HepG2 (cell line): ENCODE measurements around the gene CBR4. TPM values are rescaled to one million over a fixed set of nuclear protein-coding genes. Genes with fewer than 3 reads are reported as not detected.

ENCODE experiments used
- ATAC-seq: fragments of 200-7000 bp; cut with Tn5 transposase; 3 replicates; pipeline ENCODE4 v1.9.1; 2020; ENCODE audit warnings: mild to moderate bottlenecking, moderate library complexity
- BruUV-seq: library from RNA; stranded (reverse); fragments of 400-500 nt; replicated peaks from 2 replicates; lab custom pipeline; 2021; lab: Mats Ljungman, UMichigan
- CTCF ChIA-PET: fragments of 300-600 bp; formaldehyde crosslinking; extraction: SDS; loops from one replicate; lab custom pipeline; 2021; ENCODE audit warnings: low total read pairs, inconsistent platforms, low intra/inter-chr PET ratio; lab: Yijun Ruan, JAX
- POLR2A ChIA-PET: fragments of 350-600 bp; sonication (Branson Sonifier 250); formaldehyde crosslinking; loops from one replicate; lab custom pipeline; 2020; ENCODE audit warnings: antibody characterized with exemption, inconsistent platforms; lab: Yijun Ruan, JAX
- DNase-seq: peaks from one replicate; pipeline ENCODE4 v3.0.0-alpha.2; 2015; ENCODE audit warnings: low spot score
- FAIRE-seq: peaks from 3 replicates; lab custom pipeline; 2011; peaks lifted over from hg19 to GRCh38; lab: Jason Lieb, UNC
- H2AFZ ChIP-seq: one replicate; pipeline ENCODE4 v1.6.1; 2011; ENCODE audit warnings: low read length, inconsistent platforms
- H3K27ac ChIP-seq: fragments of 300-600 bp; 3 replicates; pipeline ENCODE4 v1.8.0; 2011; ENCODE audit warnings: mixed run types, mild to moderate bottlenecking, mixed read lengths, low read length, inconsistent platforms; ENCODE audit not compliant: insufficient read depth; ENCODE audit errors: extremely low read length
- H3K27me3 ChIP-seq, 2 experiments: fragments of 200-600 bp in 1 of 2; 2 replicates in 1 of 2; 3 replicates in 1 of 2; pipeline versions ENCODE4 v1.6.0 to v1.8.0; 2011; ENCODE audit warnings: low read length in 2 of 2, mild to moderate bottlenecking in 2 of 2, moderate library complexity in 2 of 2, inconsistent platforms in 1 of 2; ENCODE audit not compliant: insufficient read depth in 2 of 2, control insufficient read depth in 1 of 2
- H3K36me3 ChIP-seq, 2 experiments: fragments of 200-600 bp in 1 of 2; replicated peaks in 1 of 2; 2 replicates in 1 of 2; 3 replicates in 1 of 2; pipeline versions ENCODE4 v1.5.1 to v1.8.0; 2011; ENCODE audit warnings: low read length in 2 of 2, inconsistent platforms in 1 of 2; ENCODE audit not compliant: insufficient read depth in 2 of 2, control insufficient read depth in 1 of 2
- H3K4me1 ChIP-seq: 2 replicates; pipeline ENCODE4 v1.5.1; 2012; ENCODE audit warnings: low read length, inconsistent platforms; ENCODE audit not compliant: insufficient read depth
- H3K4me2 ChIP-seq: 2 replicates; pipeline ENCODE4 v1.6.0; 2011; ENCODE audit warnings: low read depth, low read length, inconsistent platforms
- H3K4me3 ChIP-seq, 3 experiments: fragments of 200-600 bp in 1 of 3; sonication (generic), shearing (Covaris generic) in 1 of 3; replicated peaks in 1 of 3; 2 replicates each; pipeline ENCODE4 v1.5.1; 2011 to 2016; ENCODE audit warnings: low read length in 3 of 3, inconsistent platforms in 2 of 3, low read depth in 2 of 3, mild to moderate bottlenecking in 2 of 3, control low read depth in 1 of 3, mixed read lengths in 1 of 3; ENCODE audit not compliant: insufficient read depth in 1 of 3
- H3K79me2 ChIP-seq: one replicate; pipeline ENCODE4 v1.6.1; 2011; ENCODE audit warnings: low read length, inconsistent platforms; ENCODE audit not compliant: insufficient read depth
- H3K9ac ChIP-seq: 2 replicates; pipeline ENCODE4 v1.6.0; 2011; ENCODE audit warnings: mild to moderate bottlenecking, low read depth, low read length, inconsistent platforms; ENCODE audit not compliant: insufficient read depth
- H3K9me3 ChIP-seq: 2 replicates; pipeline ENCODE4 v1.5.1; 2012; ENCODE audit warnings: mild to moderate bottlenecking, low read length
- H4K20me1 ChIP-seq: 2 replicates; pipeline ENCODE4 v1.6.0; 2011; ENCODE audit warnings: inconsistent platforms, mild to moderate bottlenecking, low read length, moderate library complexity; ENCODE audit not compliant: insufficient read depth
- BCL6 ChIP-seq: IDR thresholded peaks from 2 replicates; pipeline ENCODE4 v1.6.1; 2016; ENCODE audit warnings: missing genetic modification reagents, missing compliant biosample characterization
- CC2D1A ChIP-seq: sonication (generic); formaldehyde crosslinking; IDR thresholded peaks from 2 replicates; pipeline ENCODE4 v1.8.1; 2023; ENCODE audit warnings: mild to moderate bottlenecking, missing genetic modification reagents
- DMAP1 ChIP-seq: IDR thresholded peaks from 2 replicates; pipeline ENCODE4 v1.6.1; 2016
- GLI4 ChIP-seq: sonication (generic); formaldehyde crosslinking; IDR thresholded peaks from 2 replicates; pipeline ENCODE4 v1.5.1; 2020; ENCODE audit warnings: missing genetic modification reagents, mild to moderate bottlenecking, moderate library complexity, borderline replicate concordance
- IRX3 ChIP-seq: sonication (generic); formaldehyde crosslinking; IDR thresholded peaks from 2 replicates; pipeline ENCODE4 v1.8.1; 2023; ENCODE audit warnings: mild to moderate bottlenecking, low read depth, missing genetic modification reagents, borderline replicate concordance
- KLF9 ChIP-seq: IDR thresholded peaks from 2 replicates; pipeline ENCODE4 v1.6.1; 2016; ENCODE audit warnings: low read depth
- RXRB ChIP-seq: IDR thresholded peaks from 2 replicates; pipeline ENCODE4 v1.6.1; 2016; ENCODE audit warnings: borderline replicate concordance, missing genetic modification reagents, missing compliant biosample characterization
- ZNF562 ChIP-seq: sonication (generic); formaldehyde crosslinking; IDR thresholded peaks from 2 replicates; pipeline ENCODE4 v1.8.0; 2022; ENCODE audit warnings: missing genetic modification reagents, borderline replicate concordance
- ZSCAN25 ChIP-seq: sonication (generic); formaldehyde crosslinking; IDR thresholded peaks from 2 replicates; pipeline ENCODE4 v1.8.0; 2022; ENCODE audit warnings: mild to moderate bottlenecking, missing genetic modification reagents
- WGBS: methylation state at CpG from one replicate; pipeline ENCODE4 v1.1.6; 2017; ENCODE audit warnings: low lambda C conversion rate; 5-methylcytosine and 5-hydroxymethylcytosine counted together
- in situ Hi-C: cut with HindIII; loops from 2 replicates; pipeline ENCODE4 v1.10.0; 2017; ENCODE audit warnings: low pct_unique_long_range_greater_than_20kb; ENCODE audit not compliant: extremely low pct_ligation_motif_present
- intact Hi-C: fragments of 100-400 bp; cut with micrococcal nuclease; formaldehyde crosslinking; loops from one replicate; pipeline ENCODE4 v1.10.0; 2022; ENCODE audit not compliant: unreplicated experiment
- polyA plus RNA-seq, 8 experiments: library from polyadenylated mRNA; depleted of rRNA in 3 of 8; stranded (reverse) in 7 of 8; unstranded in 1 of 8; fragments of >200 nt; fragmentation: Illumina TruSeq in 4 of 8; extraction: Trizol in 4 of 8; gene quantifications; 2 replicates each; pipeline versions ENCODE4 v1.2.1 to v1.2.3, GENCODE V29; 2011 to 2016; ENCODE audit warnings: low read depth in 4 of 8, missing spikeins in 1 of 8, mixed read lengths in 1 of 8; ENCODE audit not compliant: insufficient read depth in 1 of 8
- total RNA-seq, 5 experiments: library from RNA; depleted of rRNA; stranded (reverse); fragments of >200 nt; fragmentation: Illumina TruSeq; extraction: Trizol; gene quantifications; 2 replicates each; pipeline ENCODE4 v1.2.3, GENCODE V29; 2016; ENCODE audit warnings: low read depth in 1 of 5
- TF ChIP-seq, protein P1 (sequence below): sonication (generic); formaldehyde crosslinking; IDR thresholded peaks from 2 replicates; pipeline ENCODE4 v1.4.0; 2020; ENCODE audit warnings: mild to moderate bottlenecking, missing genetic modification reagents
- TF ChIP-seq, protein P2 (sequence below): sonication (generic); formaldehyde crosslinking; IDR thresholded peaks from 2 replicates; pipeline ENCODE4 v1.4.0; 2020; ENCODE audit warnings: mild to moderate bottlenecking, missing genetic modification reagents
- TF ChIP-seq, protein P3 (sequence below): IDR thresholded peaks from 2 replicates; pipeline ENCODE4 v1.6.1; 2016; ENCODE audit warnings: mild to moderate bottlenecking
- TF ChIP-seq, protein P4 (sequence below): sonication (generic); formaldehyde crosslinking; IDR thresholded peaks from 2 replicates; pipeline ENCODE4 v1.9.0; 2021; ENCODE audit warnings: mild to moderate bottlenecking, missing genetic modification reagents
- TF ChIP-seq, protein P5 (sequence below): sonication (generic); formaldehyde crosslinking; conservative IDR thresholded peaks from 2 replicates; pipeline ENCODE4 v1.5.0; 2020; ENCODE audit warnings: missing genetic modification reagents

CBR4 gene
- total and polyA plus RNA-seq, 2 of the 13 experiments (the other 11 are each of a cell fraction or from before 2014, with no cell fraction given) = 7.3 to 20.7 TPM

DNA sequence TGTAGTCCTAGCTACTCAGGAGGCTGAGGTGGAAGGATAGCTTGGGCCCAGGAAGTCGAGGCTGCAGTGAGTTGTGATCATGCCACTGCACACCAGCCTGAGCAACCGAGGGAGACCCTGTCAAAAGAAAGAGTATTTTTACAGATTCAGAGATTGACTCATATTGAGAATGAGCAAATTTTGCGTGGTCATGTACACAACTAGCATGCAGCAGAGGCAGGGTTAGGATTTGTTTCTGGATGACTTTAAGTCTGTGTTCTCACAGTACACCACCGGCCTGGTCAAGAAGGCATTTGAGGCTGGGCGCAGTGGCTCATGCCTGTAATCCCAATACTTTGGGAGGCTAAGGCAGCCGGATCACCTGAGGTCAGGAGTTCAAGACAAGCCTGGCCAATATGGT lies 44.8 kb upstream of the CBR4 start:
- no peaks in the 10 kb centered on the region for H3K36me3 ChIP-seq
- DNase-seq (no peak), FAIRE-seq (no peak), ATAC-seq (no peak)
- intact Hi-C loops (no loop called here), in situ Hi-C loops (no loop called here)
- peaks cover 4 to 19% of the 10 kb centered on the region in 2 experiments; a peak in 4 of 5 replicates for H3K27me3 ChIP-seq
- H3K4me3 ChIP-seq = no peak overlapping the region
- H3K4me1 ChIP-seq = peaks cover 5% of the 10 kb centered on the region
- H3K27ac ChIP-seq = no peak overlapping the region
- CTCF ChIA-PET = no interaction called here
- POLR2A ChIA-PET = no interaction called here
- WGBS = 43% methylated on average over 5 of the region's 6 CpGs
- no peak overlapping the region for H3K9ac ChIP-seq
- no TSS peak for BruUV-seq
- H3K79me2 ChIP-seq = no peaks in the 10 kb centered on the region
- H3K9me3 ChIP-seq = no peaks in the 10 kb centered on the region
- H3K4me2 ChIP-seq = no peak overlapping the region
- no peaks in the 10 kb centered on the region for H4K20me1 ChIP-seq
- no peak overlapping the region for H2AFZ ChIP-seq
- no peak for TF ChIP-seq IRX3 (CRISPR knock-in tag)
- TF ChIP-seq ZSCAN25 = no peak
- no peak for TF ChIP-seq BCL6 (CRISPR knock-in tag)
- TF ChIP-seq, protein P1, sequence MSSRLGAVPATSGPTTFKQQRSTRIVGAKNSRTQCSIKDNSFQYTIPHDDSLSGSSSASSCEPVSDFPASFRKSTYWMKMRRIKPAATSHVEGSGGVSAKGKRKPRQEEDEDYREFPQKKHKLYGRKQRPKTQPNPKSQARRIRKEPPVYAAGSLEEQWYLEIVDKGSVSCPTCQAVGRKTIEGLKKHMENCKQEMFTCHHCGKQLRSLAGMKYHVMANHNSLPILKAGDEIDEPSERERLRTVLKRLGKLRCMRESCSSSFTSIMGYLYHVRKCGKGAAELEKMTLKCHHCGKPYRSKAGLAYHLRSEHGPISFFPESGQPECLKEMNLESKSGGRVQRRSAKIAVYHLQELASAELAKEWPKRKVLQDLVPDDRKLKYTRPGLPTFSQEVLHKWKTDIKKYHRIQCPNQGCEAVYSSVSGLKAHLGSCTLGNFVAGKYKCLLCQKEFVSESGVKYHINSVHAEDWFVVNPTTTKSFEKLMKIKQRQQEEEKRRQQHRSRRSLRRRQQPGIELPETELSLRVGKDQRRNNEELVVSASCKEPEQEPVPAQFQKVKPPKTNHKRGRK (CRISPR knock-in tag) = no peak
- TF ChIP-seq, protein P2, sequence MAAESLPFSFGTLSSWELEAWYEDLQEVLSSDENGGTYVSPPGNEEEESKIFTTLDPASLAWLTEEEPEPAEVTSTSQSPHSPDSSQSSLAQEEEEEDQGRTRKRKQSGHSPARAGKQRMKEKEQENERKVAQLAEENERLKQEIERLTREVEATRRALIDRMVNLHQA = no peak
- no peak for TF ChIP-seq DMAP1 (CRISPR knock-in tag)
- TF ChIP-seq, protein P3, sequence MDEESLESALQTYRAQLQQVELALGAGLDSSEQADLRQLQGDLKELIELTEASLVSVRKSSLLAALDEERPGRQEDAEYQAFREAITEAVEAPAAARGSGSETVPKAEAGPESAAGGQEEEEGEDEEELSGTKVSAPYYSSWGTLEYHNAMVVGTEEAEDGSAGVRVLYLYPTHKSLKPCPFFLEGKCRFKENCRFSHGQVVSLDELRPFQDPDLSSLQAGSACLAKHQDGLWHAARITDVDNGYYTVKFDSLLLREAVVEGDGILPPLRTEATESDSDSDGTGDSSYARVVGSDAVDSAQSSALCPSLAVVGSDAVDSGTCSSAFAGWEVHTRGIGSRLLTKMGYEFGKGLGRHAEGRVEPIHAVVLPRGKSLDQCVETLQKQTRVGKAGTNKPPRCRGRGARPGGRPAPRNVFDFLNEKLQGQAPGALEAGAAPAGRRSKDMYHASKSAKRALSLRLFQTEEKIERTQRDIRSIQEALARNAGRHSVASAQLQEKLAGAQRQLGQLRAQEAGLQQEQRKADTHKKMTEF (CRISPR knock-in tag) = no peak
- no peak for TF ChIP-seq GLI4 (CRISPR knock-in tag)
- TF ChIP-seq, protein P4, sequence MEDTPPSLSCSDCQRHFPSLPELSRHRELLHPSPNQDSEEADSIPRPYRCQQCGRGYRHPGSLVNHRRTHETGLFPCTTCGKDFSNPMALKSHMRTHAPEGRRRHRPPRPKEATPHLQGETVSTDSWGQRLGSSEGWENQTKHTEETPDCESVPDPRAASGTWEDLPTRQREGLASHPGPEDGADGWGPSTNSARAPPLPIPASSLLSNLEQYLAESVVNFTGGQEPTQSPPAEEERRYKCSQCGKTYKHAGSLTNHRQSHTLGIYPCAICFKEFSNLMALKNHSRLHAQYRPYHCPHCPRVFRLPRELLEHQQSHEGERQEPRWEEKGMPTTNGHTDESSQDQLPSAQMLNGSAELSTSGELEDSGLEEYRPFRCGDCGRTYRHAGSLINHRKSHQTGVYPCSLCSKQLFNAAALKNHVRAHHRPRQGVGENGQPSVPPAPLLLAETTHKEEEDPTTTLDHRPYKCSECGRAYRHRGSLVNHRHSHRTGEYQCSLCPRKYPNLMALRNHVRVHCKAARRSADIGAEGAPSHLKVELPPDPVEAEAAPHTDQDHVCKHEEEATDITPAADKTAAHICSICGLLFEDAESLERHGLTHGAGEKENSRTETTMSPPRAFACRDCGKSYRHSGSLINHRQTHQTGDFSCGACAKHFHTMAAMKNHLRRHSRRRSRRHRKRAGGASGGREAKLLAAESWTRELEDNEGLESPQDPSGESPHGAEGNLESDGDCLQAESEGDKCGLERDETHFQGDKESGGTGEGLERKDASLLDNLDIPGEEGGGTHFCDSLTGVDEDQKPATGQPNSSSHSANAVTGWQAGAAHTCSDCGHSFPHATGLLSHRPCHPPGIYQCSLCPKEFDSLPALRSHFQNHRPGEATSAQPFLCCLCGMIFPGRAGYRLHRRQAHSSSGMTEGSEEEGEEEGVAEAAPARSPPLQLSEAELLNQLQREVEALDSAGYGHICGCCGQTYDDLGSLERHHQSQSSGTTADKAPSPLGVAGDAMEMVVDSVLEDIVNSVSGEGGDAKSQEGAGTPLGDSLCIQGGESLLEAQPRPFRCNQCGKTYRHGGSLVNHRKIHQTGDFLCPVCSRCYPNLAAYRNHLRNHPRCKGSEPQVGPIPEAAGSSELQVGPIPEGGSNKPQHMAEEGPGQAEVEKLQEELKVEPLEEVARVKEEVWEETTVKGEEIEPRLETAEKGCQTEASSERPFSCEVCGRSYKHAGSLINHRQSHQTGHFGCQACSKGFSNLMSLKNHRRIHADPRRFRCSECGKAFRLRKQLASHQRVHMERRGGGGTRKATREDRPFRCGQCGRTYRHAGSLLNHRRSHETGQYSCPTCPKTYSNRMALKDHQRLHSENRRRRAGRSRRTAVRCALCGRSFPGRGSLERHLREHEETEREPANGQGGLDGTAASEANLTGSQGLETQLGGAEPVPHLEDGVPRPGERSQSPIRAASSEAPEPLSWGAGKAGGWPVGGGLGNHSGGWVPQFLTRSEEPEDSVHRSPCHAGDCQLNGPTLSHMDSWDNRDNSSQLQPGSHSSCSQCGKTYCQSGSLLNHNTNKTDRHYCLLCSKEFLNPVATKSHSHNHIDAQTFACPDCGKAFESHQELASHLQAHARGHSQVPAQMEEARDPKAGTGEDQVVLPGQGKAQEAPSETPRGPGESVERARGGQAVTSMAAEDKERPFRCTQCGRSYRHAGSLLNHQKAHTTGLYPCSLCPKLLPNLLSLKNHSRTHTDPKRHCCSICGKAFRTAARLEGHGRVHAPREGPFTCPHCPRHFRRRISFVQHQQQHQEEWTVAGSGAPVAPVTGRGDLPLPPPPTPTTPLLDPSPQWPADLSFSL (CRISPR knock-in tag) = no peak
- TF ChIP-seq ZNF562 (CRISPR knock-in tag) = no peak
- no peak for TF ChIP-seq KLF9 (CRISPR knock-in tag)
- TF ChIP-seq RXRB = no peak
- TF ChIP-seq, protein P5, sequence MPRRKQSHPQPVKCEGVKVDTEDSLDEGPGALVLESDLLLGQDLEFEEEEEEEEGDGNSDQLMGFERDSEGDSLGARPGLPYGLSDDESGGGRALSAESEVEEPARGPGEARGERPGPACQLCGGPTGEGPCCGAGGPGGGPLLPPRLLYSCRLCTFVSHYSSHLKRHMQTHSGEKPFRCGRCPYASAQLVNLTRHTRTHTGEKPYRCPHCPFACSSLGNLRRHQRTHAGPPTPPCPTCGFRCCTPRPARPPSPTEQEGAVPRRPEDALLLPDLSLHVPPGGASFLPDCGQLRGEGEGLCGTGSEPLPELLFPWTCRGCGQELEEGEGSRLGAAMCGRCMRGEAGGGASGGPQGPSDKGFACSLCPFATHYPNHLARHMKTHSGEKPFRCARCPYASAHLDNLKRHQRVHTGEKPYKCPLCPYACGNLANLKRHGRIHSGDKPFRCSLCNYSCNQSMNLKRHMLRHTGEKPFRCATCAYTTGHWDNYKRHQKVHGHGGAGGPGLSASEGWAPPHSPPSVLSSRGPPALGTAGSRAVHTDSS (CRISPR knock-in tag) = no peak
- TF ChIP-seq CC2D1A = no peak
